GM19397 (cell line): Measurements from ENCODE around the gene ACE.

Experiments
- ATAC-seq: cut with Tn5 transposase; IDR thresholded peaks from one replicate; pipeline ENCODE4 v1.9.1; 2021; ENCODE audit warnings: mild to moderate bottlenecking, moderate library complexity; ENCODE audit not compliant: unreplicated experiment

ACE gene

DNA sequence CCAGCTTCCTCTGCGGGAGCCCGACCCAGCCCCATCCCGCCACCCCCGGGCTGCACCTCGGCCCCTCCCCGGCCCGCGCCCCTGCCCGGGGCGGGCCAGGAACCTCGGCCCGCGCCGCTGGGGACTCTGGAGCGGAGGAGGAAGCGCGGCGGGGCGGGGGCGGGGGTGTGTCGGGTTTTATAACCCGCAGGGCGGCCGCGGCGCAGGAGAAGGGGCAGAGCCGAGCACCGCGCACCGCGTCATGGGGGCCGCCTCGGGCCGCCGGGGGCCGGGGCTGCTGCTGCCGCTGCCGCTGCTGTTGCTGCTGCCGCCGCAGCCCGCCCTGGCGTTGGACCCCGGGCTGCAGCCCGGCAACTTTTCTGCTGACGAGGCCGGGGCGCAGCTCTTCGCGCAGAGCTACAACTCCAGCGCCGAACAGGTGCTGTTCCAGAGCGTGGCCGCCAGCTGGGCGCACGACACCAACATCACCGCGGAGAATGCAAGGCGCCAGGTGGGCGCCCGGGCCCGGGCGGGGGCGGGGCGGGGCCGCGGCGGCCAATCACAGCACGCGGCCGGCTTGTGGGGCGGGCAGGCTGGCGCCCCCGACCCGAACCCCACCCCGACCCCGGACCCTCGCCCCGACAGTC is at the start of gene ACE:
TSS of gene ACE (plus strand) at position 208 of the 626 bp plus-strand sequence. CDS start at position 242, 34 bp downstream.
- ATAC-seq = no peak

DNA sequence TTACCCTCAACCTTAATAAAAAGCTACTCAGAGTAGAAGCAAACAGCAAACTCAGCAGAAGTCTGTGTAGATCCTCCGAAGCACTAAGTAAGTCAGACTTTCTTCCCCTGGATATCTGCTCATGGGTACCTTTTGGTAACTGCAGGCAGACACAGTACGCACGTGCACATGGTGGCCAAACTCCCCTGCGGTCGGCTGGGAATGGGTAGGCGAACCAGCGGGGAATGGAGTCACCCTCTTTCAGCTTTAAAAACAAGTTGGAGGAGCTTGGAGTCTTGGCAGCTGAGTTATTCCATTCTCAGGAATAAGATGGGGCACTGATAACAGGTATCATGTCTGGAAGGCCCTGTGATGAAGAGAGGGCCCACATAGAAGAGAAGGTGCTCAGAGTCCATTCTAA is 47.1 kb upstream of the ACE start:
- ATAC-seq = no peak

DNA sequence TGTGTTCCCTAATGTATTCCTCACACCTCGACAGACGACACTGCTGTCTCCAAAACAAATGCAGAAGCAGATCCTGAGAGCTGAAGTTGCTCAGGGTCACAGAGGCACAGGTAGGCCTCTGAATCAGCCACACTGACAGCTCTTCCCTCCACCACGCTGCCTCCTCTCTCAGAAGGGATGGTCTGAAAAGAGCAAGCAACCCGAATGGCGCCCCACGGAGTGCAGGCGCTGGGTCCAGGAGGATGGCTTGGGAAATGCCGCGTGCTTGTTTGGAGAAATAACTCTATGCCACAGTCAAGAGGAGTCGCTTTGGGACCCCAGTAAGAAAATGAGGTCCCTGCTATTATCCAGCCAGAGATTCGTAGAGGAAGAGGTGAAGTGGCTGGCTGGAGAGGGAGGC is 46.6 kb upstream of the ACE start:
- no peak for ATAC-seq

- no peak for ATAC-seq
These were observed 45.3 kb upstream of the ACE start for GRCh38 chr17:63431618-63431938.

DNA sequence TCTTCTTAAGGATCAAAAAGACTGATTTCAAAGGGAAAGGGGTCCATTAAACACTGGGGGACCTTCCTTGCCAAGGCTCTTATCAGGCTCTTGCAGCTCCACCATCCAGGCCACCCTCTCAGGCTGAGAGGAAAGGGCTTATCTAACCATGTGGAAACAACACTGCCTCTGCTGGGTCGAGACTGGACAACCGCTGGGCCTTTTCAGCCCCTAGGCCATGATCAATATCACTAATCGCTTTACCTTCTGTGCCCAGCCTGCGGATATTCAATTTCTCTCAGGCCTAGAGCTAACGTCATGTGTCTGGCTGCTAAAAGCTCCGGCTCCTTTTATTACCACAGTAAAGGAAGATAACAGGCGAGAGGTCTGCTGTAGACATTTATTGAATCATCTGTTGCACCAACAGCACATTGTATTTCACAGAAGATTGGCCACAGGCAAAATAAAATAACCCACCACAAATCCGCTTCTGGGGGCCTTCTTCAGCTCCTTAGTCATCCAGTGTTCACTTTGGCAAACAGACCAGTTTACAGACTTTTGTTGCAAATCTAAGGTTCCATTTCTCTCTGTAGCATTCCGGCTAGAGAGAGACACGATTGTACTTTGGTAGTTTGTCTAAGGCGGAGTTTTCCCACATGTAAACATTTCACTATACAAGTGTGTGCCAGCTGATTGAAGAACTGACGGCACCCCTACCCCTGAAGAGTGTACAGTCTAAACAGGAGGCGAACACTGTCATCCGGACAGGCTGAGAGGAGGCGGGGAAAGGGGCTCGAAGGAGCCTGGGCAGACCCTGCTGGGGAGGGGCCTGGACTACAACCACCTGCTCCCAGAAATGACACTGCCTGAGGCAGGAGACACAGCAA is 44.7 kb upstream of the ACE start:
- ATAC-seq = no peak

- no peak for ATAC-seq
These were observed 42.9 kb upstream of the ACE start for GRCh38 chr17:63433746-63434591.

DNA sequence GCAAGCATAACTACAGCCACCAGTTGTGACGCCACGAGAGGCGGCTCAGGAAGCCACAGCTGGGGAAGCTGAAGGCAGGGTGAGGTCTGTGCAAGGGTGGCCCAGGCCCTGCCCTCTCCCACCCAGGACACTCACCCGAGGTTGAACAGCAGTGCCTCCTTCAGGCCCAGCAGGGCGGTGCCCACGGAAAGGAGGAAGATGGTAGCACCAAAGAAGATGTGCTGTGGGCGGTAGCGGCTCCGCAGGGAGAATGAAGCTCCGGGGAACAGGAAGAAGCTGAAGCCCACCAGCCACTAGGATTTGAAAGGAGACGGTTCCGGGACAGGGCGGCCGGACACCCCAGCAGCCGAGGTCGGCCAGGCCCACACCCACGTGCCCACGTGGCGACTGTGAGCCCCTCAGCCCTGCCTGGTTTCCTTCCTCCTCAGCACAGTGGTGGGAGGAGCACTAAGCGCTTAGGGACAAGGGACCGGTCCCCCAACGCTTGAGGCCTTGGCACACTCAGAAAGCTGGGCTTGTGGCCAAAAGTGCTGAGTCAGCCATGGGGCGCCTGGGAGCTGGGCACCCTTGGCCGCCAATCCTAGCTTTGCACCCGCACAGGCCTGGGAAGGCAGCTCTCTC is 41.8 kb upstream of the ACE start:
- ATAC-seq = no peak

DNA sequence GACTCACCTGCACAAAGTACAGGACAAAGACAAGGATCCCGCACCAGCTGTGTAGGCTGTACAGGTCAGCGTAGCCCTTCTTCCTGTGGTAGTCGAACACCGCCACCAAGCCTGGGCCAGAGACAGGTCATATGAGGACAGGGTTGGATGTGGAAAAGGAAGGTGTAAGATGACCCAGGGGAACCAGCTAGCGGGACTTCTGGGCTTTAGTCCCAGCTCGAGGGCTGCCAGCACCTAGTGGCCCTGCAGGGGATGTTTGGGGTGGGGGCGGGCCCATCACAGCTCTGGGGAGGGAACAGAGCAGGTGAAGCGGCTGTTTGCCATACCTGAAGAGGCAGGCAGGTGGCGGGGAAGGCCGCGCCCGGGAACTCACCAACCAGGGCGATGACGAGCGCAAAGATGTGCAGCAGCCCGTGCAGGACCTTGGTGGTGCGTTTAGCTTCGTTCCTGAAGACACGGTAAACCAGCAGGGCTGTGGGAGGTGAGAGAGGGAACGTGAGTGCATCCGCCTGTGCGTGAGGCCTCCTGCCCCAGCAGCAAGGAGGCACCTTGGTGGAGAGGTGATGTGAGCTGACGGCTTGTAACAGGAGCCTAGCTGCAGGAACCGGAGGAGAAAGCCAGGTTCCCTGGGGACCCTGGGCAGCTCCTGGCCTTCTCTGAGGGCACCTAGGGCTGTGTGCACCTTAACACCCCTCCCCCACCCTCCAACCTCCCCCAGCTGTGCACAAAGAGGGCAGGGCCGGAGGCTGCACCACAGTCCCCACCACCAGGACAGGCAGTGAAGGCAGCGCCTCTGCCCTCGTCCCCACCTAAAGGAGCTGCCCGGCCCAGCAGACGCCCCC is 41.0 kb upstream of the ACE start:
- ATAC-seq = no peak

- ATAC-seq = no peak
These were observed 40.2 kb upstream of the ACE start for GRCh38 chr17:63436523-63437110.

GRCh38 chr17:63437287-63438091 is 39.4 kb upstream of the ACE start:
- no peak for ATAC-seq

DNA sequence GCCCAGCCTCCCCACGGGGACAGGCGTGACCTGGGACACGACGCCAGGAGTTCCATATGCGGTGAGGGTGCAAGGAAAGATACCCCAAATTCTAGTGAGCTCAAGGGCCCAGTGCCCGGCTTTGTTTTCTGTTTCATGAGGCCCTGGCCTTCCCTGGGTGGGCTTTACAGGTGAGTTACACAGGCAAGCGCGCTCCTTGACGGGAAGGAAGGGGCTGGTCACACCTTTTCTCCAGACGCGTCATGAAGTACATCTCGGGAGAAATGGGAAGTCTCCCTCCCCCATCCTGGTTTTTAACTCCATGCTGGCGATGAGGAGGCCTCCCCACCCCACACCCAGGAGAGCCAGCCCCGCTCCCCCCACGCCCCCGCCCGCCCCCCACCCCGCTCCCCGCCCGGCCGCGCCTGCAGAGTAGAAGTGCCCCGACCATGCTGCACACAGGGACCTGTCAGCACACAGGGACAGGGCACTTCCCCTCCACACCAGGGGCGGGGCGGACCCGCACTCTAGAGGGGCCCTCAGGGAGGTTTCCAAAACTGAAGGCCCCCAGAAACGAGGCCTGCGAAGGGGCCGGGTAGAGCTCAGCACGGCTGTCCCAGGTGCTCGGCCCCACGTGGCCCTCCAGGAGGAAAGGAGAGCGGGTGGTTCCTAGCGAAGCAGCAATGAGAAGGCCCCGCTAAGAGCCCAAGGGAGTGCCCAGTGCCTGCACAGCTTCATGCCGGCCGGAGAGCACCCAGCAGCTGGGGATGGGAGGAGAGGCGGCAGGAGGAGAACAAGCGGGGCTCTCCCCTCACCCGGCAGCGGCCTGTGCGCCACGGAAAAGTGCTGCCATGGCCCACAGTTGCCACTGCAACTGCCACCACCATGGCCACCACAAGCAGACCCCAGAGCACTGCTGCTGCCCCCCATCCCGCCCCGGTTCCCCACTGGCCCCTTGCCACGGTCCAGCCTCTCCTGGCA is 38.5 kb upstream of the ACE start:
- ATAC-seq = no peak

- ATAC-seq = no peak
These were observed 37.2 kb upstream of the ACE start for GRCh38 chr17:63439687-63440086.

DNA sequence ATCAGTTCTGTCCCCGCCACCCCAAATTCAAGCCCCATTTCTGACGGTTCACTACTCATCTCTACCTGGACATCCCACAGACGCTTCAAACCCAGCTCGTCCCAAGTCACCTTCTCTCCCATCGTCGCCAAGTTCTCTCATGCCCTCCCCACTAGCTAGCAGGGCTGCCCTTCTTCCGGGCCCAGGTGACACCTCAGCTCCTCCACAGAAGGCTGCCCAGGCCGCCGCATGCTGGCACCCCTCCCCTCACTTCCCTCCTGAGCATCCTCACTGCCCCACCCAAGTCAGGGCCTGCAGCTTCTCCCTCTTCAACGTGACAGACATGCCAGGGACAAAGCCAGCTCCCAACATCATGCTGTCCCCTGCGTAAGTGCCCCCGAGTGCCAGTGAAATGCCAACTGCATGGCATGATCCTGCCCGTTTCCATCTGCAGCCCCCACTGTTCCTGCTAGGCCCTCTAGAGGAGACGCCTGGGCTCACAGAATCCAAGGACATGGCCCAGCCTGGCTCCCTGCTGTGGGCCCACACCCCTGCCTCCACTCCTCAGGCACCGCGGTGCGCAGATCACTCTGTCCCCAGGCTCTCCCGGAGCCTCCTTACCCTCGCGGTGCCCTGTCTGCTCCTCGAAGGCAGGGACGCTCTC is 36.6 kb upstream of the ACE start:
- ATAC-seq = no peak

GRCh38 chr17:63440770-63441335 is 36.0 kb upstream of the ACE start:
- no peak for ATAC-seq

GRCh38 chr17:63441654-63442053 is 35.2 kb upstream of the ACE start:
- ATAC-seq = no peak

- ATAC-seq = no peak
These were observed 34.8 kb upstream of the ACE start for GRCh38 chr17:63442074-63442473.

DNA sequence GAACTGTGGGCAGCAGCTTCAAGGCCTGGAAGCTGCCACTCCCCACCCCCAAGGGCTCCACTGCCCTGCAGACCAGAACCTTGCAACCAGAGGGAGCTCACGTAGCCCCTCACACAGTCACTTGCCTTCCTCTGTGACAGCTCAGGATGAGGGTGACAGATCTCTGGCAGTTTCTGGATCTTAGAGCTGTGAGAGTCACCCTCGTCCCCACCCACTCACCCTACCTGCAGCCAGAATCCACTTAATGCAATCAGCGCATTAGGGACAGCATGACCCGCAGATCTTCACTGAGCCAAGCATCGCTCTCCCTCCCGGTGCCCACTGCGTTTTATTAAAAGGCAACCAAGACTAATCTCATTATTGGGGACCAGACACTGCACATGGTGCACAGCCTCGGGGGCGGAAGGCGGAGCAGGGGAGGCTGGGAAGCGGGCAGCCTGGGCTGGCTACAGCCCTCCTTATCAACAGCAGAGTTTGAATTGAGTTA is 34.3 kb upstream of the ACE start:
- ATAC-seq = no peak
